Peyer's patch (tissue), 4 donors: Measurements from ENCODE around the gene IL20RB. TPM values are rescaled to one million over a fixed set of nuclear protein-coding genes. Genes with fewer than 3 reads are reported as not detected.

Experiments used
- DNase-seq, 3 donors: peaks; one replicate each; pipeline ENCODE4 v3.0.0-alpha.2; 2017 to 2019
- H3K27ac ChIP-seq, 4 donors: fragments of 200-600 bp; sonication (generic); one replicate each; pipeline ENCODE4 v1.5.1; 2016 to 2019
- H3K27me3 ChIP-seq, 2 donors: fragments of 200-600 bp; sonication (generic); one replicate each; pipeline ENCODE4 v1.5.1; 2019
- H3K36me3 ChIP-seq, 3 donors: fragments of 200-600 bp; sonication (generic); one replicate each; pipeline ENCODE4 v1.5.1; 2016 to 2019
- H3K4me1 ChIP-seq, 4 donors: fragments of 200-600 bp; sonication (generic); one replicate each; pipeline ENCODE4 v1.5.1; 2016 to 2019
- H3K4me3 ChIP-seq, 4 donors: fragments of 200-600 bp; sonication (generic); 1 replicate in 3 of 4; 2 replicates in 1 of 4; pipeline ENCODE4 v1.5.1; 2016 to 2019; ENCODE audit warnings: mild to moderate bottlenecking in 1 of 4
- H3K9me3 ChIP-seq, 4 donors: fragments of 200-600 bp; sonication (generic); one replicate each; pipeline ENCODE4 v1.5.1; 2016 to 2019; ENCODE audit warnings: mild to moderate bottlenecking in 1 of 4
- CTCF ChIP-seq, 6 experiments: fragments of 450-650 bp in 4 of 6; fragments of 200-600 bp in 2 of 6; sonication (generic) in 1 of 6; IDR thresholded peaks; one replicate each; pipeline ENCODE4 v1.5.1; 2017 to 2019; ENCODE audit warnings: antibody characterized with exemption in 6 of 6, mild to moderate bottlenecking in 3 of 6, moderate library complexity in 1 of 6
- POLR2A ChIP-seq, 2 donors: fragments of 450-650 bp; IDR thresholded peaks; one replicate each; pipeline ENCODE4 v1.5.1; 2017; ENCODE audit warnings: antibody characterized with exemption in 2 of 2, mild to moderate bottlenecking in 2 of 2, moderate library complexity in 2 of 2
- total RNA-seq, 4 donors: library from RNA; depleted of rRNA; stranded (reverse); fragments of >200 nt; gene quantifications; one replicate each; pipeline ENCODE4 v1.1.0, GENCODE V29; 2016

IL20RB gene
- total RNA-seq, 4 donors from 2014 or later: 0.54 to 1.7 (median 0.81) TPM

- TF ChIP-seq CTCF (IDR thresholded peaks at IDR 0.05) (no peak), POLR2A (IDR thresholded peaks at IDR 0.05) (no peak)
- Histone ChIP-seq H3K27me3 (no peaks in the 10 kb centered on the region), H3K9me3 (no peaks in the 10 kb centered on the region), H3K36me3 (no peaks in the 10 kb centered on the region), H3K27ac (no peak overlapping the region), H3K4me1 (peaks cover 0 to 13% (median 2%) of the 10 kb centered on the region in 4 donors), H3K4me3 (no peak overlapping the region)
- DNase-seq: no peak
Measured at GRCh38 chr3:136914739-136915138, 43.0 kb upstream of the IL20RB start.

- Histone ChIP-seq H3K27ac (no peak overlapping the region), H3K4me3 (no peak overlapping the region), H3K9me3 (no peaks in the 10 kb centered on the region), H3K27me3 (no peaks in the 10 kb centered on the region), H3K4me1 (peaks cover 0 to 17% (median 3%) of the 10 kb centered on the region in 4 donors), H3K36me3 (no peaks in the 10 kb centered on the region)
- TF ChIP-seq CTCF (IDR thresholded peaks at IDR 0.05): no peak
- TF ChIP-seq POLR2A (IDR thresholded peaks at IDR 0.05): no peak
- no peak for DNase-seq
Measured at GRCh38 chr3:136916223-136916622, 41.6 kb upstream of the IL20RB start.

GRCh38 chr3:136919799-136920580 is 37.8 kb upstream of the IL20RB start:
- TF ChIP-seq POLR2A (IDR thresholded peaks at IDR 0.05) (no peak), CTCF (IDR thresholded peaks at IDR 0.05) (no peak)
- Histone ChIP-seq H3K27ac (peak overlapping the region in 3 of 4 donors; percentile 15 to 50 (median 42)), H3K27me3 (no peaks in the 10 kb centered on the region), H3K4me3 (no peak overlapping the region), H3K36me3 (no peaks in the 10 kb centered on the region), H3K4me1 (peaks cover 0 to 21% (median 3%) of the 10 kb centered on the region in 4 donors), H3K9me3 (no peaks in the 10 kb centered on the region)
- DNase-seq: no peak

GRCh38 chr3:136920904-136921611 is 36.7 kb upstream of the IL20RB start:
- Histone ChIP-seq H3K9me3 (no peaks in the 10 kb centered on the region), H3K27ac (peak overlapping the region; percentile 2 to 50 (median 17)), H3K4me1 (peaks cover 0 to 26% (median 3%) of the 10 kb centered on the region in 4 donors), H3K27me3 (no peaks in the 10 kb centered on the region), H3K36me3 (no peaks in the 10 kb centered on the region), H3K4me3 (peak overlapping the region in 1 of 4 donors; percentile 9)
- no peak for TF ChIP-seq CTCF (IDR thresholded peaks at IDR 0.05)
- TF ChIP-seq POLR2A (IDR thresholded peaks at IDR 0.05): no peak
- DNase-seq: no peak

DNA sequence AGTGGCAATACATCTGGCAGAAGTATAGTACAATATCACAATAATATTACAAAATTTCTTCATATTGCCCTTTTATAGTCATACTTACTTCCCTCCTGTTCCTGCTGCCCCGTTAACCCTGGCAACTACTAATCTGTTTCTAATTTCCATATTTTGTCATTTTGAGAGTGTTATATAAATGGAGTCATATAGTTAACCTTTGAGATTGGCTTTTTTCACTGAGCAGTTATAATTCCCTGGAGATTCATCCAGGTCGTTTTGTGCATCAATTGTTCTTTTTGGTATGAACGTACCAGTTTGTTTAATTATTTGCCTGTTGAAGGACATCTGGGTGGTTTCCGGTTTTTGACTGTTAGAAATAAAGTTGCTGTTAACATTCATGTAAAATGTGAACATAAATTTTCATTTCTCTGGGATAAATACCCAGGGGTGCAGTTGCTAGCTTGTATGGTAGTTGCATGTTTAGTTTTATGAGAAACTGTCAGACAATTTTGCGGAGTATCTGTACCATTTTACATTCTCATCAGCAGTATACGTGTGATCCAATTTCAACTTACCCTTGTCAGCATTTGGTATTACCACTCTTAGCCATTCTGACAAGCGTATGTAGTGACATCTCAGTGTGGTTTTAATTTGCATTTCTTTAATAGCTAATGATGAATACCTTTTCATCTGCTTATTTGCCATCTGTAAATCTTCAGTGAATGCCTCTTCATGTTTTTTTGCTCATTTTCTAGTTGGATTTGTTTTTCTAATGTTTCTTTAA is 32.2 kb upstream of the IL20RB start:
- no peaks in the 10 kb centered on the region for H3K27me3 ChIP-seq
- TF ChIP-seq POLR2A (IDR thresholded peaks at IDR 0.05) (no peak), CTCF (IDR thresholded peaks at IDR 0.05) (no peak)
- no peak overlapping the region for H3K4me3 ChIP-seq
- H3K36me3 ChIP-seq: peaks cover 0 to 4% (median 0%) of the 10 kb centered on the region in 3 donors
- no peak for DNase-seq
- no peak overlapping the region for H3K27ac ChIP-seq
- peaks cover 0 to 20% (median 2%) of the 10 kb centered on the region in 4 donors for H3K4me1 ChIP-seq
- no peaks in the 10 kb centered on the region for H3K9me3 ChIP-seq
